Hepatocyte (in vitro differentiated cells): ENCODE data around the gene CRTAC1. TPM values are rescaled to one million over a fixed set of nuclear protein-coding genes. Genes with fewer than 3 reads are reported as not detected.

Experiments
- DNase-seq: peaks from one replicate; pipeline ENCODE4 v3.0.0-alpha.2; 2016; ENCODE audit warnings: low spot score
- H2AFZ ChIP-seq: fragments of 200-600 bp; sonication (generic); 2 replicates; pipeline ENCODE4 v1.6.0; 2016; ENCODE audit warnings: antibody characterized with exemption, mild to moderate bottlenecking
- H3K27ac ChIP-seq: fragments of 200-600 bp; sonication (generic); 2 replicates; pipeline ENCODE4 v1.5.1; 2016; ENCODE audit warnings: mild to moderate bottlenecking
- H3K27me3 ChIP-seq: fragments of 200-600 bp; sonication (generic); 2 replicates; pipeline ENCODE4 v1.6.1; 2016
- H3K36me3 ChIP-seq: fragments of 200-600 bp; sonication (generic); replicated peaks from 2 replicates; pipeline ENCODE4 v1.5.1; 2016; ENCODE audit warnings: low read depth; ENCODE audit not compliant: insufficient read depth
- H3K4me1 ChIP-seq: fragments of 200-600 bp; sonication (generic); 2 replicates; pipeline ENCODE4 v1.5.1; 2016; ENCODE audit warnings: mild to moderate bottlenecking, moderate library complexity; ENCODE audit not compliant: insufficient read depth
- H3K4me2 ChIP-seq: fragments of 200-600 bp; sonication (generic); 2 replicates; pipeline ENCODE4 v1.6.0; 2016
- H3K4me3 ChIP-seq: fragments of 200-600 bp; sonication (generic); 2 replicates; pipeline ENCODE4 v1.5.1; 2016; ENCODE audit warnings: mild to moderate bottlenecking
- H3K79me2 ChIP-seq: fragments of 200-600 bp; sonication (generic); 2 replicates; pipeline ENCODE4 v1.6.0; 2017; ENCODE audit warnings: mild to moderate bottlenecking
- H3K9me2 ChIP-seq: fragments of 200-600 bp; sonication (generic); replicated peaks from 2 replicates; pipeline ENCODE4 v1.6.0; 2017; ENCODE audit warnings: mild to moderate bottlenecking; ENCODE audit not compliant: insufficient read depth
- H3K9me3 ChIP-seq: fragments of 200-600 bp; sonication (generic); 2 replicates; pipeline ENCODE4 v1.5.1; 2016; ENCODE audit warnings: low read depth, mild to moderate bottlenecking
- H4K20me1 ChIP-seq: fragments of 200-600 bp; sonication (generic); 2 replicates; pipeline ENCODE4 v1.6.0; 2016; ENCODE audit warnings: mild to moderate bottlenecking; ENCODE audit not compliant: insufficient read depth, poor library complexity, severe bottlenecking
- EZH2 ChIP-seq: fragments of 200-600 bp; sonication (generic); IDR thresholded peaks from 2 replicates; pipeline ENCODE4 v1.6.1; 2016; ENCODE audit warnings: antibody characterized with exemption, mild to moderate bottlenecking, borderline replicate concordance
- EZH2phosphoT487 ChIP-seq: fragments of 200-600 bp; sonication (generic); IDR thresholded peaks from one replicate; pipeline ENCODE4 v1.6.1; 2018; ENCODE audit warnings: antibody characterized with exemption, mild to moderate bottlenecking, low read depth, moderate library complexity; ENCODE audit not compliant: unreplicated experiment, severe bottlenecking
- WGBS: methylation state at CpG from one replicate; pipeline ENCODE4 v1.1.6; 2016; ENCODE audit warnings: low lambda C conversion rate; ENCODE audit errors: missing lambda C conversion rate; 5-methylcytosine and 5-hydroxymethylcytosine counted together
- polyA plus RNA-seq: library from polyadenylated mRNA; unstranded; fragments of >200 nt; fragmentation: Nextera tagmentation; extraction: Ambion mirVana; gene quantifications from 2 replicates; pipeline ENCODE4 v1.2.1, GENCODE V29; 2016
- total RNA-seq: library from RNA; depleted of rRNA; stranded (reverse); fragments of >200 nt; gene quantifications from 2 replicates; pipeline ENCODE4 v1.2.3, GENCODE V29; 2014
- TF ChIP-seq, protein P1 (sequence below): fragments of 200-600 bp; sonication (generic); IDR thresholded peaks from 2 replicates; pipeline ENCODE4 v1.5.1; 2016; ENCODE audit warnings: antibody characterized with exemption, mild to moderate bottlenecking; ENCODE audit not compliant: poor library complexity

The CRTAC1 gene
- total and polyA plus RNA-seq, 2 experiments from 2014 or later: 0.47 to 0.76 TPM

DNA sequence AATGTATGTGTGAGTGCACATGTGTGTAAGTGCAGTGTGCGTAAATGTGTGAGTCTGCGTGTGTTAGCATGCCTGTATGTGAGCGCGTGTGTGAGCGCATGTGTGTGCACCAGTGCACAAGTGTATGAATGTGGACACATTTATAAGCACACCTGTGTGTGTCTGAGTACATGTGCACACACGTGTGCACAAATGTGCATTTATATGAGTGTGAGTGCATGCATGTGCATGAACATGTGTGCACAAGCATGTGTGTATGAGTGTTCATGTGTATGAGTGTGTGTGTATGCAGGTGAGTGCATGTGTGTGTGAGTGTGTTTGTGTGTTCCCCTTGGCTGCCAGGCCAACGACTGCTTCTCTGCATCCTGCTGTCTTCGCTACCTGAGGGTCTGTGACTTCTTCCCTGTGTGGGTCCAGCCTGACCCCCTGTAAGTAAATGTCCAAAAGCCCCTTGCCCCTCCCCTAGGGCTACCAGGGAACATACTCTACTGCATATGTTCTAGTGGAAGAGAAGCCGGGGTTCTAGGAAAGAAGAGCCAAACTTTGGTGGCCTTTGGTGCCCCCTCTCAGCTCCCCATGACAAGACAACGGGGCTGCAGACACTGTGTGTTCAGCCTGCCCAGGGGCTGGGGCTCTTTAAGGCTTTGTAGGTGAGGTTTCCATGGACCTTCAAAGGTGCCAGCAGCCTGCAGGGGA is 163.7 kb downstream of the CRTAC1 start:
- no peaks in the 10 kb centered on the region for H3K9me3 ChIP-seq
- H4K20me1 ChIP-seq: no peaks in the 10 kb centered on the region
- no peak overlapping the region for H3K4me2 ChIP-seq
- WGBS: 92% methylated on average over 10 of the region's 10 CpGs
- H3K79me2 ChIP-seq: no peaks in the 10 kb centered on the region
- no peak overlapping the region for H2AFZ ChIP-seq
- DNase-seq: no peak
- H3K36me3 ChIP-seq: no peaks in the 10 kb centered on the region
- H3K4me1 ChIP-seq: peaks cover 7% of the 10 kb centered on the region
- H3K4me3 ChIP-seq: no peak overlapping the region
- no peak overlapping the region for H3K27ac ChIP-seq
- no peak for TF ChIP-seq EZH2
- no peak for TF ChIP-seq EZH2phosphoT487
- TF ChIP-seq, protein P1, sequence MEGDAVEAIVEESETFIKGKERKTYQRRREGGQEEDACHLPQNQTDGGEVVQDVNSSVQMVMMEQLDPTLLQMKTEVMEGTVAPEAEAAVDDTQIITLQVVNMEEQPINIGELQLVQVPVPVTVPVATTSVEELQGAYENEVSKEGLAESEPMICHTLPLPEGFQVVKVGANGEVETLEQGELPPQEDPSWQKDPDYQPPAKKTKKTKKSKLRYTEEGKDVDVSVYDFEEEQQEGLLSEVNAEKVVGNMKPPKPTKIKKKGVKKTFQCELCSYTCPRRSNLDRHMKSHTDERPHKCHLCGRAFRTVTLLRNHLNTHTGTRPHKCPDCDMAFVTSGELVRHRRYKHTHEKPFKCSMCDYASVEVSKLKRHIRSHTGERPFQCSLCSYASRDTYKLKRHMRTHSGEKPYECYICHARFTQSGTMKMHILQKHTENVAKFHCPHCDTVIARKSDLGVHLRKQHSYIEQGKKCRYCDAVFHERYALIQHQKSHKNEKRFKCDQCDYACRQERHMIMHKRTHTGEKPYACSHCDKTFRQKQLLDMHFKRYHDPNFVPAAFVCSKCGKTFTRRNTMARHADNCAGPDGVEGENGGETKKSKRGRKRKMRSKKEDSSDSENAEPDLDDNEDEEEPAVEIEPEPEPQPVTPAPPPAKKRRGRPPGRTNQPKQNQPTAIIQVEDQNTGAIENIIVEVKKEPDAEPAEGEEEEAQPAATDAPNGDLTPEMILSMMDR: no peak
- H3K27me3 ChIP-seq: peaks cover 16% of the 10 kb centered on the region
- no peaks in the 10 kb centered on the region for H3K9me2 ChIP-seq

GRCh38 chr10:97865488-97865887 is 164.9 kb downstream of the CRTAC1 start:
- no peak for DNase-seq

DNA sequence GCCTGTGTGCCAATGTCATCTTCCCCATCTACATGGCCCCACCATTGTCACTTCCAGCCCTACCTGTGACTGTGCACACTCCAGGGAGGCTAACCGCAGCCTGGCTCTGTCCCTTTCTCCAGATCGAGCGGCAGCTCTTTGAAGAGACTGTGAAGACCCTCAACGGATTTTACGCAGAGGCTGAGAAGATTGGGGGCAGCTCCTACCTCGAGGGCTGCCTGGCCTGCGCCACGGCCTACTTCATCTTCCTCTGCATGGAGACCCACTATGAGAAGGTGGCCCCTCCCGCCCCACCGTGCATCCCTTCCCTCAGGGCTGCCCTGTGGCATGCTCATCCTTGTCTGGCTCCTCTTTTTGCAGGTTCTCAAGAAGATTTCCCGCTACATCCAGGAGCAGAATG is 166.6 kb downstream of the CRTAC1 start:
- no peak for TF ChIP-seq EZH2
- TF ChIP-seq, protein P1: no peak
- no peak for TF ChIP-seq EZH2phosphoT487
- no peak overlapping the region for H3K4me3 ChIP-seq
- no peak overlapping the region for H3K27ac ChIP-seq
- H3K4me1 ChIP-seq: peaks cover 1% of the 10 kb centered on the region
- H3K79me2 ChIP-seq: no peaks in the 10 kb centered on the region
- DNase-seq: no peak
- H2AFZ ChIP-seq: no peak overlapping the region
- no peak overlapping the region for H3K4me2 ChIP-seq
- H3K9me3 ChIP-seq: no peaks in the 10 kb centered on the region
- no peaks in the 10 kb centered on the region for H3K9me2 ChIP-seq
- no peaks in the 10 kb centered on the region for H3K27me3 ChIP-seq
- H4K20me1 ChIP-seq: no peaks in the 10 kb centered on the region
- 94% methylated on average over 11 of the region's 11 CpGs for whole genome bisulfite sequencing
- no peaks in the 10 kb centered on the region for H3K36me3 ChIP-seq

More at GRCh38 chr10:97865488-97865887, 164.9 kb downstream of the CRTAC1 start:
- H2AFZ ChIP-seq: no peak overlapping the region
- no peak overlapping the region for H3K27ac ChIP-seq
- H3K9me2 ChIP-seq: no peaks in the 10 kb centered on the region
- peaks cover 9% of the 10 kb centered on the region for H3K27me3 ChIP-seq
- H4K20me1 ChIP-seq: no peaks in the 10 kb centered on the region
- H3K36me3 ChIP-seq: no peaks in the 10 kb centered on the region
- H3K4me2 ChIP-seq: no peak overlapping the region
- no peak overlapping the region for H3K4me3 ChIP-seq
- no peaks in the 10 kb centered on the region for H3K79me2 ChIP-seq
- peaks cover 7% of the 10 kb centered on the region for H3K4me1 ChIP-seq
- no peak for TF ChIP-seq EZH2phosphoT487
- TF ChIP-seq, protein P1: no peak
- no peak for TF ChIP-seq EZH2
- no peaks in the 10 kb centered on the region for H3K9me3 ChIP-seq
- WGBS: 86% methylated on average over 18 of the region's 18 CpGs
